GM20431 (cell line): ENCODE measurements around the gene SEMA4D.

Source experiments
- in situ Hi-C: fragments of 300-500 bp; cut with MseI, MboI; formaldehyde crosslinking; loops from one replicate; pipeline ENCODE4 v1.15.0; 2020; ENCODE audit warnings: low sequenced_read_pairs; ENCODE audit not compliant: unreplicated experiment

SEMA4D gene

DNA sequence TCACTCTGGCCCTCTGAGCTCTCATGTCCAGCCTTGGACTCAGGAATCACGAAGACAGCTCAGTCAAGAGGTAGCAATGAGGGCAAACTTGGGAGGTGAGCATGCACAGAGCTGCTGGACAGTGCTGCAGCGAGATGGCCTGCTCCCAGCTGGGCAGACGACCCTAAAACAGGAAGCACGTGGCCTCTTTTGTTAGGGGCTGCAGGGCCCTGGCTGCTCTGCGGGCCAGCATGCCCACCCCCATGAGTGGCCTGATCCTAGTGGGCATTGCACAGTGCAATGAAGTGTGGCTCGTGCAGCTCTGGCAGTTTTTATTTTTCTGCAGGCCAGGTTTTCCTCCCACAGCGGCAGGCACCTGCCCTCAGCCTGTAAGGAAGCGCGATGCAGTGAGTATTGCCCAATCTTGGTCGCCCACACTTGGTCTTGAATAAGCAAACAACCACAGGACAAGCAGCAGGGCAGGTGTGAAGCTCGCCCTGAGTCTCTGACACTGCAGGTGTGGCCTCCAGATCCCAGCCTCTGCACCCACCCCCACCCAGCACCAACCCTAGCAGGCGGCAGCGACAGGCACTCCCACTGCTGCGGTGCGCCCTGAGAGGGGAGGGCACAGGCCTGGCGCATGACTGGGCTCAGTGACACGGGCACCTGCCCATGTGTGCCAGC lies 60.8 kb downstream of the SEMA4D start:
- in situ Hi-C loops: no loop called here

GRCh38 chr9:89436326-89436725 lies 61.6 kb downstream of the SEMA4D start:
- in situ Hi-C loops: no loop called here

GRCh38 chr9:89435071-89435823 lies 62.7 kb downstream of the SEMA4D start:
- in situ Hi-C loops: no loop called here

- in situ Hi-C loops: no loop called here
Observed at GRCh38 chr9:89434636-89435035, 63.3 kb downstream of the SEMA4D start.

DNA sequence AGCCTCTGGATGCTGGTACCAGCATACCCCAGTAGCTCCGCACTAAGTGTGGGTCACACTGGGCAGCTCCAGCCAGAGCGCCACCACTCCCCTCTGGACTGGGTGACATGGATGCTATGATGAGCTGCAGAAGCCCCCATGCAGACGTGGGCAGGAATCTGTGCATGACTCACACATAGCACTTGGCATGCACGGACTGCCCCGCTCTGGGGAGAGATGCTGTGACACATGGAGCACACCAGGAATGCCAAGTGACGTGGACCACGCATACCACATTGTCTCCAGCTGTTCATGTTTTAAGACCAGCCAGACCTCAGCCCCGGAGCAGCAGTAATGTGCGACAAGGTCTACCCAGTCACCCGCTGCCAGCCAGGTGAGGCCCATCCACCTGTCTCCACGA lies 64.1 kb downstream of the SEMA4D start:
- in situ Hi-C loops: no loop called here

DNA sequence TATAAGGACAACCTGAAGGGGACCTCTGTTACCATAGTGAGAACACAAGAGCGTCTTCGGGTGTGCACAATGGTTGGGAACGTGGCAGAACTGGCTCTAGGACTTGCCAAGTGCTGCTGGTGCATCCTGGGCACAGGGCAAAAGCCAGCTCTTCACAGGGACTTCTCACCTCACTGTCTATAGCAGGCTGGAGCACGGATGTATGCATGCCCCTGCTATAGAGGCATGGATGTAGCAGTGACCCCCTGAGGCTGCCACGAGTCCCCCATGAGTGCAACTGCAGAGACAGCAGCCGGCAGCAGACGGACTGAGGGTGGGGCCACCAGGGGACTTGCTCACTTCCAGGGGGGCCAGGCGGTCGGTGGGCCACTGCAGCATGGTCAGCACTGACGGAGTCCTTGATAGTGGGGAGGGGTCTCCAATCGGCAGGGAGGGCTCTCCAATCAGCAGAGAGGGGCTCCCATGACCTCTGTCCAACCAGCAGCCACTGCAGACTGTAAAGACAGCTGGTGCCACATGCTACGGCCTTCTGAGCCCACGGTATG lies 64.9 kb downstream of the SEMA4D start:
- in situ Hi-C loops: no loop called here

- in situ Hi-C loops: no loop called here
Observed at GRCh38 chr9:89431930-89432725, 65.8 kb downstream of the SEMA4D start.

DNA sequence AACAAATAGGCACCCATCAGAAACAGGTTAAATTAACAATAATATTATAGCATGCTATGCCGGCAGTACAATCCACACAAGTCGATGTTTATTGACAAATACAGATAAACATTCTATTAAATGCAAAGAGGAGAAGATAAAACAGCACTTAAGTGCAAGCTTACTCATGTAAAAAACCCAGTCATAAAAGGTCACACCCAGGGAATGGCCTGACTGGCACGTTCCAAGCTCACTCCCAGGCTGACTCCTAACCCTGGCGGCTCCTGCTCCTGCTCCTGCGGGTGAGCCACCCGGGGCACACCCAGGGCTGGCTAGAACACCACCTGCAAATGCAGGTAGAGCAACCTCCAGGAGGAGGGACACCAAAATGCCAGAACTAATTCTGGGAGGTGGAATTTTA lies 66.9 kb downstream of the SEMA4D start:
- in situ Hi-C loops: no loop called here

DNA sequence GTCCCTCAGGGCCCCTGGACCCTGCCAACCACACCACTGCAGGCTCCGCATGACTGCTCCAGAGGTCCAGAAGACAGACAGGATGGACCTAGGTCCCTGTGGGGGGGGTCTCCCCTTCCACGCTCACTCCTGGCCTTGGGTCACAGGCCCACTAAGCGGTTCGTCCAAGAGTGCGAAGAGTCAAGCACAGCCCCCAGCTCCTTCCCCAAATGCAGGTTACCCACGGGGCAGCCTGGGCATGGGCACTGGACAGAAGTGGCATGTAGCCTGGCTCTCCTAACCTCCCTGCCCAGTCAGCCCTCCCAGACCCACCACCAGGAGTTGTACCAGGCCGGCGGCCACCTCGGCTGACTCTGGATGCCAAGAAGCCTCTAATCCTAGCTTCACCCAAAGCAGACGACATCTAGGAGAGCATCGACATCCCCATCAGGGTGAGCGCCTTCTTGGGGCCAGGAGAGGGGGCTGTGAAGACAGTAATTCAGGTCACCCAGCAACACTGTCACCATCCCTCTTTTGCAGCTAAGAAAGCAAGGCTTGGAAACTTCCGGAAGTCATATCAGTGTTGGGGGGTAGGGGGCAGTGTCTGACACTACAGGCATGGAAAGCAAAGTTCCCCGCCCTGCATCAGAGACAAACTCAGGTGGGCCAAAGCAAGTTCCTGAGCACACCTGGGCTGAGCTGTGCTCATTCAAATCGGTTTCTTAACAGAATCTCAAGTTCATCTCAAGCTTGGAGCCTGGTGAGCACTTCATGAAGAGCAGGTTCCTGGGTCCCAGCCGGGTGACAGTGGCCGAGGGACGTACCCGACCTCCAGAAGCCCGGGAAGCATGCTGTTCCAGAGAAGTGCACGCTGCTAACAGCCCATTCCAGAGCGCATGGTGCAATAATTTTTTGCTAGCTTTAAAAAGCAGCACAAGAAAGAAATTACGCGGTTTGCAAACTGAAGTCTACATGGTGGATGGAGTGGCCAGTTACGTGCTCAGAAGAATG lies 68.7 kb downstream of the SEMA4D start:
- in situ Hi-C loops: no loop called here

DNA sequence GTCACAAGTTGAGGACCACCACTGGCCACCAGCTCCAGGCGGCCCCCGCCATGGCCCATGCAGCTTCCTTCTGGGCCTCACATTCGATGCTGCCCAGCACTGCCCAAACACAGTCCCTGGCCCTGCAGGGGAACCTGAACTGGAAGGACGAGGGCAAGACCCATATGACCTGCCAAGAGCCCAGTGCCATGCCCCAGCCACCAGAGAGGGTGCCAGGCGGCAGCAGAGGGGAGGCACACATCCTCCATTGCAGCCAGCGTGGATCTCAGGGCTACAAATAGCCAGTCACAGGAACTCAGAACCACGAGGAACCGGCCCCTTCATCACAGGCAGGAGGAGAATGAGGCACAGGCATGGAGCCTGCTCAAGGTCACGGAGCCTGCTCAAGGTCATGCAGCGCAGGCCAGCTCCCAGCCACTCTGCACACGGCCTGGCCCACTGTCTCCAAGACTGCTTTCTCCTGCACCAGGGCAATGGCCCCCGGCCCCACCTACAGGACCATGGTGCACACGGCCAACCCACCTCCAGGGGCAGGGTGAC lies 69.6 kb downstream of the SEMA4D start:
- in situ Hi-C loops: no loop called here

DNA sequence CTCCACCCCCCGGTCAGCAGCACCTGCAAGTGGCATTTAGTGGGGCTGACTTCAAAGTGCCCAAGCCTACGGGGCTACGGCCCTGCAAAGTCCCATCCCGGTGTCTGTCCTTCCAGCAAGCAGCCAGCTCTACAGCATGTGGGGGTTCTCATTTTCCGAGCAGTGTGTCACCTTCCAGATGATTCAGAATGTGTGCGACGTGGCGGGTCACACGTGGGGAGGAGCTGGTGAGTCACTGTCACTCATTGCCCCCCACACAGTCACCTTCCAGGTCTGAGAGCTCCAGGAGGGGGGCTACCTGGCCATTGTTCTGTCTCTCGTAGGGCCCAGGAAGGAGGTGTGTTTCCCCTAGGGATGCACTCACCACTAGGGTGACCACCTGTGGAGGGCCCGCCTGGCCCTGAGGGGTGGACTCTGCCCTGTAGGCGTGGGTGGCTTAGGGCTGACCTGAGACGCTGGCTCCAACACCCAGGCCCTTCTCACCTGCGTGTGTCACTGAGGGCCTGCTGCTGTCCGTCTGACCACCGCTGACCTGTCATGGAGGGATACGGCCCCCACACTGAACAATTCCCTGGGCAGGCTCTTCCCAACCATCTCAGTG lies 70.2 kb downstream of the SEMA4D start:
- in situ Hi-C loops: no loop called here

- in situ Hi-C loops: no loop called here
Observed at GRCh38 chr9:89426384-89426961, 71.4 kb downstream of the SEMA4D start.

DNA sequence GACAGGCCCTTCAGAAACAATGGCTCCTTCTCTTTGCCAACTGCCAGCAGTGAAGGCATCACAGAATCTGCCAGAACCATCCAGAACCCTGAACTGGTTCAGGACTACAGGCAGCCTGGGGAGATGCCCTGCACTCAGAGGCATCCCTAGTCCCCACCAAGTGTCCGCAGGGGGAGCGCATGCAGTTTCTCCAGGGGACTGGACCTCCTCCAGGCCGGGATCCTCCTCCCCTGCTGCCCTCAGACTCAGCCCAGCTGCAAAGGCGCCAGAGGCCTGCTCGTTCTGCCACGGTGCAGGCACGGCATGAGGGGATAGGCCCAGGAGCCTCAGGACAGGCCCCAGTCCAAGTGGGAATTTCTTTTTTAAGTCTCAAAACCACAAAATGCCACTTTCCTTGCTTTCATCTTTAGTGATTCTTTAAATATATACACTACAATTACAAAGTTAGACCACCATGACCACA lies 72.0 kb downstream of the SEMA4D start:
- in situ Hi-C loops: no loop called here

GRCh38 chr9:89425024-89425805 lies 72.7 kb downstream of the SEMA4D start:
- in situ Hi-C loops: no loop called here

DNA sequence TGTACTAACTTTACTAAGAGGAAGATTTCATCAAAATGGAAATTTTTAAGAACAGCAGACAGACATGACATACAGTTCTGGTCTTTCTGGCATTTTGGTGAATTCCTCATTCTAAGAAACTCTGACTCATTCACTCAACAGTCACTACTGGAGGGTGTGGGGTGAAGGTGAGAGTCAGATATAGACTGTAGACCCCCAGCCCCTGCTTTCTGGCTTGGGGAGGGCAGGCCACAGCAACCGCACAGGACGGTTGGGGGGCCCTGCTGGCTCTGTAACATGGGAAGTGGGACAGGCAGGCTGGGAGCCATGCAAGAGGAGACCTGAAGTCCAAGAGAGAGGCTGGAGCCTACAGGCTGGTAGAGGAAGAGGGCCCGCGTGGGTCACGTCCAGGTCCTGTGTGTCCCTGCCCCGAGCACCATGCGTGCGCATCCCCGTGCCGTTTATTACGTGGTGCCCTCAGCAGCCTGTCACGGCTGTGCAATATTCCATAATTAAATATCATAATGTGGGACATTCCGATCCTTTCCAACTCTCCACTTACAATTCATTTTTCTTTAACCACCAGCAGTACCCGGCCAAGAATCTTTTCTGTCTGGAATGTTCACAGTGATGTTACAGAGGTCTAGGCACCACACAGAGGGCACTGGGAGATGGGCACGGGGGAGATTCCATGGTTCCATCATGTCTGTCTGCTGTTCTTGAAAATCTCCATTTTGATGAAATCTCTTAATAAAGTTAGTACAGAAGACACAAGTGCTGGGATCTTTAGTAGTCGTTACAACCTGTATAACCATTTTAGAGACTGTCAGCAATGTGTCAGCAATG lies 75.5 kb downstream of the SEMA4D start:
- in situ Hi-C loops: no loop called here

DNA sequence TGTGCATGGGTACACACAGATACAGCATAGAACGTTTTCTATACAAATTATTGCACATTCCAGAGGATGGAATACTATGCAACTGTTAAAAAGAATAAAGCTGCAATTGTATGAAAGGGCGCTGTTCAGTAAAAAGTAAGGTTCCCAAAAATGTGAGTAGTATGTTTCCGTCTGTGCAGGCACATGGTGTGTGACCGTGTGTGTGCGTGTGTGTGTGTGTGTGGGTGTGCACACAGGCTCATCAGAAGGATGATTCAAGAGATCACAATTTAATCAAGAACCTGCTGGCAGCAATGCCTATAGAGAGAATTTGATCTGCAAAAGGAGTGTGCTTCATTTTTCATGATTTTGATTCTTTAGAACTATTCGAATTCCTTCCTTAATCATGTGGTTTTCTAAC lies 76.3 kb downstream of the SEMA4D start:
- in situ Hi-C loops: no loop called here
